Pancreas (tissue), 10 donors: ENCODE measurements around the gene NGB. TPM values are rescaled to one million over a fixed set of nuclear protein-coding genes. Genes with fewer than 3 reads are reported as not detected.

Source experiments
- ATAC-seq, 4 donors: fragments of 200-7000 bp; cut with Tn5 transposase; one replicate each; pipeline versions ENCODE4 v1.8.0 to v1.9.1; 2020; ENCODE audit warnings: mild to moderate bottlenecking in 4 of 4, moderate library complexity in 4 of 4
- DNase-seq, 6 donors: peaks; one replicate each; pipeline ENCODE4 v3.0.0-alpha.2; 2020
- FAIRE-seq: peaks from 2 replicates; lab custom pipeline; 2012; peaks lifted over from hg19 to GRCh38; lab: Jason Lieb, UNC
- H3K27ac ChIP-seq, 4 donors: fragments of 200-600 bp; sonication (generic); 1 replicate in 3 of 4; 2 replicates in 1 of 4; pipeline versions ENCODE4 v1.5.0 to v1.8.0; 2020
- H3K27me3 ChIP-seq, 4 donors: fragments of 200-600 bp; one replicate each; pipeline ENCODE4 v1.8.0; 2021
- H3K36me3 ChIP-seq, 3 donors: fragments of 200-600 bp; sonication (generic) in 1 of 3; one replicate each; pipeline versions ENCODE4 v1.5.0 to v1.8.0; 2020 to 2021
- H3K4me1 ChIP-seq, 3 donors: fragments of 200-600 bp; one replicate each; pipeline ENCODE4 v1.8.0; 2021
- H3K4me3 ChIP-seq, 4 donors: fragments of 200-600 bp; sonication (generic) in 2 of 4; one replicate each; pipeline versions ENCODE4 v1.5.0 to v1.8.0; 2020 to 2021
- H3K9me3 ChIP-seq, 4 donors: fragments of 200-600 bp; one replicate each; pipeline ENCODE4 v1.8.0; 2021
- CTCF ChIP-seq, 4 donors: fragments of 200-600 bp; sonication (generic) in 3 of 4; IDR thresholded peaks; one replicate each; pipeline versions ENCODE4 v1.5.0 to v1.8.0; 2021; ENCODE audit warnings: antibody characterized with exemption in 4 of 4
- WGBS, 2 donors: extraction: QIAGEN DNeasy Blood & Tissue Kit; methylation state at CpG; one replicate each; pipeline ENCODE4 v1.1.7; 2013; 5-methylcytosine and 5-hydroxymethylcytosine counted together
- intact Hi-C, 3 donors: fragments of 100-400 bp; cut with DNase I; formaldehyde crosslinking; loops; one replicate each; pipeline versions ENCODE4 v1.11.1 to v1.14.2; 2022
- microRNA-seq, 2 donors: library from miRNA; unstranded; fragments of <30 nt; microRNA quantifications; one replicate each; pipeline versions ENCODE4 to v1.1.0, GENCODE V29; 2019 to 2020
- polyA plus RNA-seq, 2 donors: library from polyadenylated mRNA; stranded (reverse); fragments of 200-250 nt; gene quantifications; one replicate each; pipeline ENCODE4 v1.2.3, GENCODE V29; 2013
- total RNA-seq, 6 donors: library from RNA; stranded (reverse); fragmentation: NEBNext Ultra II Directional in 4 of 6; extraction: Animal tissue kit (Norgen Biotek cat#: 25700) in 4 of 6; gene quantifications; one replicate each; pipeline versions ENCODE4 v1.2.1 to v1.2.4, GENCODE V29; 2021 to 2023
- donor health status: healthy with polysubstance abuse.
- donor health status: DM: no; HTN: no; CAD: no; lungs with moderate emphysema.
- donor health status: DM: no; HTN: no; CAD: no.
- donor health status: control.
- donor health status: control.
- donor health status: Bipolar disorder and iron deficiency.
- donor health status: DM: yes; HTN: yes; CAD: no.
- donor health status: DM: no; HTN: no; CAD: no.
- donor health status: DM: no; HTN: no; CAD: no.
- donor health status: DM: yes; HTN: yes; CAD: no.

Gene NGB
- total and polyA plus RNA-seq, 8 donors: 0.13 to 3.4 (median 0.37) TPM; not detected in 3

- no peak for FAIRE-seq
- no peaks in the 10 kb centered on the region for H3K9me3 ChIP-seq
- no peaks in the 10 kb centered on the region for H3K27me3 ChIP-seq
- intact Hi-C loops: no loop called here
- WGBS, 2 donors: 70 to 73% methylated on average over 16 to 23 of the region's 23 CpGs
- H3K4me3 ChIP-seq: no peak overlapping the region
- no peak for ATAC-seq
- no peak for DNase-seq
- no peak overlapping the region for H3K27ac ChIP-seq
- H3K4me1 ChIP-seq: peaks cover 0 to 8% (median 0%) of the 10 kb centered on the region in 3 donors
- TF ChIP-seq CTCF (IDR thresholded peaks at IDR 0.05): no peak
- no peaks in the 10 kb centered on the region for H3K36me3 ChIP-seq
Observed at GRCh38 chr14:77221241-77221871, 49.6 kb downstream of the NGB start.

GRCh38 chr14:77220246-77221017 lies 50.6 kb downstream of the NGB start:
- Histone ChIP-seq H3K27me3 (no peaks in the 10 kb centered on the region), H3K4me3 (no peak overlapping the region), H3K27ac (no peak overlapping the region), H3K9me3 (no peaks in the 10 kb centered on the region), H3K36me3 (no peaks in the 10 kb centered on the region), H3K4me1 (peaks cover 0 to 8% (median 0%) of the 10 kb centered on the region in 3 donors)
- intact Hi-C loops: no loop called here
- no peak for DNase-seq
- FAIRE-seq: no peak
- no peak for ATAC-seq
- 66 to 67% methylated on average over 12 to 23 of the region's 24 CpGs for WGBS, 2 donors
- no peak for TF ChIP-seq CTCF (IDR thresholded peaks at IDR 0.05)

- Histone ChIP-seq H3K4me3 (no peak overlapping the region), H3K27ac (no peak overlapping the region), H3K36me3 (no peaks in the 10 kb centered on the region), H3K4me1 (peaks cover 0 to 8% (median 0%) of the 10 kb centered on the region in 3 donors), H3K9me3 (no peaks in the 10 kb centered on the region), H3K27me3 (no peaks in the 10 kb centered on the region)
- ATAC-seq (peak; percentile 91 to 97 (median 95)), FAIRE-seq (no peak), DNase-seq (peak; percentile 76 to 91 (median 86))
- 9 to 18% methylated on average over 8 to 10 of the region's 10 CpGs for WGBS, 2 donors
- intact Hi-C loops: no loop called here
- TF ChIP-seq CTCF (IDR thresholded peaks at IDR 0.05): no peak
Observed at GRCh38 chr14:77219591-77219990, 51.4 kb downstream of the NGB start.

GRCh38 chr14:77217551-77217950 lies 53.5 kb downstream of the NGB start:
- Histone ChIP-seq H3K4me3 (no peak overlapping the region), H3K27me3 (no peaks in the 10 kb centered on the region), H3K4me1 (peaks cover 0 to 8% (median 0%) of the 10 kb centered on the region in 3 donors), H3K36me3 (no peaks in the 10 kb centered on the region), H3K9me3 (no peaks in the 10 kb centered on the region), H3K27ac (no peak overlapping the region)
- intact Hi-C loops: no loop called here
- FAIRE-seq (no peak), DNase-seq (no peak), ATAC-seq (no peak)
- WGBS, 2 donors: 70 to 82% methylated on average over 3 of the region's 3 CpGs
- no peak for TF ChIP-seq CTCF (IDR thresholded peaks at IDR 0.05)

Small RNA genes lying within 50 kb of the gene (microRNA-seq; reads per million reads assigned to microRNA genes)
- gene MIR1260A: 0 reads per million in 2 donors

Other genes starting within 250 kb of the NGB start
- gene IRF2BPL, start 242.5 kb downstream of the NGB start, total RNA-seq: 10 to 100 TPM; 15.4 to 32.2 (median 25.5) TPM
- 10 to 100 TPM in 1 of 2 donors, 1 to 10 TPM in 1; 6.2 to 13.7 TPM for gene IRF2BPL, start 242.5 kb downstream of the NGB start, polyA plus RNA-seq
- 10 to 100 TPM in 1 of 6 donors, 1 to 10 TPM in 5; 5.9 to 12.6 (median 8.0) TPM for gene CIPC, start 172.9 kb downstream of the NGB start, total RNA-seq
- gene CIPC, start 172.9 kb downstream of the NGB start, polyA plus RNA-seq: 1 to 10 TPM; 2.7 to 6.7 TPM
- under 1 TPM in 1 of 6 donors, not detected in 5; 0.04 TPM for gene ZDHHC22, start 129.4 kb downstream of the NGB start, total RNA-seq
- under 1 TPM; 0.04 to 0.19 TPM for gene ZDHHC22, start 129.4 kb downstream of the NGB start, polyA plus RNA-seq
- gene TMEM63C, start 89.4 kb downstream of the NGB start, total RNA-seq: 1 to 10 TPM; 2.8 to 6.8 (median 3.3) TPM
- gene TMEM63C, start 89.4 kb downstream of the NGB start, polyA plus RNA-seq: 10 to 100 TPM in 1 of 2 donors, 1 to 10 TPM in 1; 5.4 to 10.6 TPM
- gene POMT2, start 49.7 kb upstream of the NGB start, total RNA-seq: 10 to 100 TPM; 11.9 to 26.2 (median 14.7) TPM
- gene POMT2, start 49.7 kb upstream of the NGB start, polyA plus RNA-seq: 10 to 100 TPM; 27.5 to 29.5 TPM
- 10 to 100 TPM in 2 of 6 donors, 1 to 10 TPM in 4; 6.3 to 13.2 (median 8.5) TPM for gene GSTZ1, start 49.8 kb upstream of the NGB start, total RNA-seq
- 10 to 100 TPM; 16.8 to 18.4 TPM for gene GSTZ1, start 49.8 kb upstream of the NGB start, polyA plus RNA-seq
- gene TMED8, start 105.9 kb upstream of the NGB start, total RNA-seq: 1 to 10 TPM; 4.4 to 7.0 (median 5.8) TPM
- 1 to 10 TPM; 2.7 to 9.6 TPM for gene TMED8, start 105.9 kb upstream of the NGB start, polyA plus RNA-seq
- 1 to 10 TPM in 1 of 6 donors, under 1 TPM in 5; 0.28 to 1.5 (median 0.92) TPM for gene SAMD15, start 106.2 kb upstream of the NGB start, total RNA-seq
- 1 to 10 TPM in 1 of 2 donors, under 1 TPM in 1; 0.49 to 1.5 TPM for gene SAMD15, start 106.2 kb upstream of the NGB start, polyA plus RNA-seq
- under 1 TPM; 0.16 to 0.58 (median 0.43) TPM for gene NOXRED1, start 152.3 kb upstream of the NGB start, total RNA-seq
- gene NOXRED1, start 152.3 kb upstream of the NGB start, polyA plus RNA-seq: under 1 TPM; 0.30 to 0.77 TPM
- gene VIPAS39, start 186.4 kb upstream of the NGB start, total RNA-seq: 10 to 100 TPM in 1 of 6 donors, 1 to 10 TPM in 5; 6.1 to 12.5 (median 7.7) TPM
- 1 to 10 TPM; 6.5 to 8.3 TPM for gene VIPAS39, start 186.4 kb upstream of the NGB start, polyA plus RNA-seq
- gene AHSA1, start 186.9 kb upstream of the NGB start, total RNA-seq: 10 to 100 TPM; 23.2 to 64.3 (median 33.0) TPM
- gene AHSA1, start 186.9 kb upstream of the NGB start, polyA plus RNA-seq: 10 to 100 TPM; 36.0 to 43.9 TPM
- not detected for gene ISM2, start 227.6 kb upstream of the NGB start, total RNA-seq
- gene ISM2, start 227.6 kb upstream of the NGB start, polyA plus RNA-seq: not detected